Prostate gland (tissue), 2 donors: Measurements from ENCODE around the gene ZNF365. TPM values are rescaled to one million over a fixed set of nuclear protein-coding genes. Genes with fewer than 3 reads are reported as not detected.

ENCODE experiments used
- DNase-seq: peaks from one replicate; pipeline ENCODE4 v3.0.0-alpha.2; 2019; ENCODE audit warnings: low spot score
- H3K27ac ChIP-seq, 2 donors: fragments of 200-600 bp; sonication (generic); 2 replicates each; pipeline ENCODE4 v1.5.1; 2017 to 2019
- H3K27me3 ChIP-seq: fragments of 200-600 bp; sonication (generic); replicated peaks from 2 replicates; pipeline ENCODE4 v1.5.1; 2019; ENCODE audit not compliant: insufficient read depth
- H3K36me3 ChIP-seq, 2 donors: fragments of 200-600 bp; sonication (generic); 1 replicate in 1 of 2; 2 replicates in 1 of 2; pipeline versions ENCODE4 v1.5.1 to v1.8.1; 2017 to 2019
- H3K4me1 ChIP-seq: fragments of 200-600 bp; sonication (generic); replicated peaks from 2 replicates; pipeline ENCODE4 v1.5.1; 2019
- H3K4me3 ChIP-seq, 2 donors: fragments of 200-600 bp; sonication (generic); 2 replicates each; pipeline ENCODE4 v1.5.1; 2017 to 2019
- H3K9me3 ChIP-seq: fragments of 200-600 bp; sonication (generic); 2 replicates; pipeline ENCODE4 v1.5.1; 2017
- POLR2A ChIP-seq: fragments of 450-650 bp; IDR thresholded peaks from one replicate; pipeline ENCODE4 v1.6.1; 2016; ENCODE audit warnings: antibody characterized with exemption, mild to moderate bottlenecking
- POLR2AphosphoS5 ChIP-seq: sonication (generic); formaldehyde crosslinking; IDR thresholded peaks from one replicate; pipeline ENCODE4 v1.6.1; 2017; ENCODE audit warnings: antibody characterized with exemption
- WGBS: methylation state at CpG from one replicate; pipeline ENCODE4 v1.1.5; 2018; 5-methylcytosine and 5-hydroxymethylcytosine counted together
- intact Hi-C: fragments of 100-400 bp; cut with DNase I; formaldehyde crosslinking; loops from one replicate; pipeline ENCODE4 v1.14.2; 2022
- total RNA-seq, 2 donors: library from RNA; depleted of rRNA; stranded (reverse); fragments of >200 nt; gene quantifications; one replicate each; pipeline ENCODE4 v1.1.0, GENCODE V29; 2016
- TF ChIP-seq, protein P1 (sequence below), 4 experiments: fragments of 200-600 bp in 2 of 4; fragments of 450-650 bp in 2 of 4; sonication (generic) in 2 of 4; IDR thresholded peaks; 1 replicate in 3 of 4; 2 replicates in 1 of 4; pipeline ENCODE4 v1.5.1; 2016 to 2019; ENCODE audit warnings: antibody characterized with exemption in 4 of 4, mild to moderate bottlenecking in 2 of 4, moderate library complexity in 2 of 4

The ZNF365 gene
- total RNA-seq, 2 donors from 2014 or later: 0.55 to 3.5 TPM

DNA sequence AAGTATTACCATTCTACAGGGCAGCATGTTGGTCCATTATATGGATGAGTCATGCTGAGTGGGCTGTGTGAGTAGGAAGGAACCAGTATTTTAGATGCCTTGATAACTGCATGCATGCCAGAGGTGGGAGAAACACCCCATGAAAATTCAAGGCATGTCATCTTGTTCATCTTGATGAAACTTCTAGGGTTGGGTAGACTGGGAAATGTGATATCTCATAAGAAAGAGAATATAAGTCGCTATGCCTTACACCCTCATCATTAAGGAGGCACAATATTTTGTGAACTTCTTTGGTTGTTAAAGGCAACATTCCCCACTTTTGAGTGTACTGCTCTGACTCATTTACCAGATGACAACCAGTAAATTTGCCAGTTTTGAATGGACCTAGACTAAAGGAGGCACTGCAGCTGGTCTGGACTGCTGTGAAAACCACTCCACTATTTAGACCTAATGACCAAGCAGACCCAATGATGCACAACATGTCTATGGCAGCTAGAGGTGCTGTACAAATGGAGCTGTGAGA is 48.0 kb downstream of the ZNF365 start:
- Histone ChIP-seq H3K9me3 (no peaks in the 10 kb centered on the region), H3K4me1 (no peaks in the 10 kb centered on the region), H3K27ac (no peak overlapping the region), H3K36me3 (no peaks in the 10 kb centered on the region), H3K4me3 (no peak overlapping the region), H3K27me3 (no peaks in the 10 kb centered on the region)
- DNase-seq: no peak
- TF ChIP-seq POLR2A (no peak), POLR2AphosphoS5 (no peak)
- TF ChIP-seq, protein P1, sequence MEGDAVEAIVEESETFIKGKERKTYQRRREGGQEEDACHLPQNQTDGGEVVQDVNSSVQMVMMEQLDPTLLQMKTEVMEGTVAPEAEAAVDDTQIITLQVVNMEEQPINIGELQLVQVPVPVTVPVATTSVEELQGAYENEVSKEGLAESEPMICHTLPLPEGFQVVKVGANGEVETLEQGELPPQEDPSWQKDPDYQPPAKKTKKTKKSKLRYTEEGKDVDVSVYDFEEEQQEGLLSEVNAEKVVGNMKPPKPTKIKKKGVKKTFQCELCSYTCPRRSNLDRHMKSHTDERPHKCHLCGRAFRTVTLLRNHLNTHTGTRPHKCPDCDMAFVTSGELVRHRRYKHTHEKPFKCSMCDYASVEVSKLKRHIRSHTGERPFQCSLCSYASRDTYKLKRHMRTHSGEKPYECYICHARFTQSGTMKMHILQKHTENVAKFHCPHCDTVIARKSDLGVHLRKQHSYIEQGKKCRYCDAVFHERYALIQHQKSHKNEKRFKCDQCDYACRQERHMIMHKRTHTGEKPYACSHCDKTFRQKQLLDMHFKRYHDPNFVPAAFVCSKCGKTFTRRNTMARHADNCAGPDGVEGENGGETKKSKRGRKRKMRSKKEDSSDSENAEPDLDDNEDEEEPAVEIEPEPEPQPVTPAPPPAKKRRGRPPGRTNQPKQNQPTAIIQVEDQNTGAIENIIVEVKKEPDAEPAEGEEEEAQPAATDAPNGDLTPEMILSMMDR (IDR thresholded peaks at IDR 0.05): no peak
- WGBS: 92% methylated on average over 1 of the region's 1 CpG
- intact Hi-C loops: no loop called here

GRCh38 chr10:62424026-62424425 is 49.9 kb downstream of the ZNF365 start:
- 82% methylated on average over 1 of the region's 1 CpG for WGBS
- H3K36me3 ChIP-seq: no peaks in the 10 kb centered on the region
- no peaks in the 10 kb centered on the region for H3K27me3 ChIP-seq
- H3K4me3 ChIP-seq: no peak overlapping the region
- H3K27ac ChIP-seq: no peak overlapping the region
- H3K9me3 ChIP-seq: no peaks in the 10 kb centered on the region
- H3K4me1 ChIP-seq: no peaks in the 10 kb centered on the region
- no peak for DNase-seq
- intact Hi-C loops: no loop called here
- TF ChIP-seq POLR2AphosphoS5: no peak
- TF ChIP-seq, protein P1 (IDR thresholded peaks at IDR 0.05): no peak
- no peak for TF ChIP-seq POLR2A

GRCh38 chr10:62426086-62426485 is 51.9 kb downstream of the ZNF365 start:
- TF ChIP-seq POLR2A: no peak
- TF ChIP-seq, protein P1 (IDR thresholded peaks at IDR 0.05): no peak
- no peak for TF ChIP-seq POLR2AphosphoS5
- H3K27me3 ChIP-seq: no peaks in the 10 kb centered on the region
- DNase-seq: no peak
- no peaks in the 10 kb centered on the region for H3K9me3 ChIP-seq
- H3K4me3 ChIP-seq: no peak overlapping the region
- intact Hi-C loops: no loop called here
- no peaks in the 10 kb centered on the region for H3K4me1 ChIP-seq
- H3K36me3 ChIP-seq: no peaks in the 10 kb centered on the region
- WGBS: 97% methylated on average over 1 of the region's 1 CpG
- H3K27ac ChIP-seq: no peak overlapping the region

DNA sequence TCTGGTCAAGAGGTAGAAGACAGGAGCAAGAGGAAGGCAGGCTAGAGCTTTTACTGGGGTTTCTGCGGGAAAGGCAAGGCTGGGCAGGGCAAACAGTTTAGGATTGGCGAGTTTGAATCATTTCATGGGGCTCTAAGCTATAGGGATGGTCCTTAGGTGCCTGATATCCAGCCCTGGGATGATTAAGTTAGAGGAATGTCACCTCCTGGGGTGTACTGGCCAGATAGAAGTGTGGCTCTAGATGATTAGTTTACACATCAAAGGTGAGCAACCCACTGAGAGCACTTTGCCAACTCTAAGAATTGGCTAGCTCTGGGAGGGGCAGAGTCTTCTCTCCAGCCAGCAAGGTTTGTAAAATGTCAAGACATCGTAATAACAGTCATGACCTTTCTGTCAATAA is 52.4 kb downstream of the ZNF365 start:
- no peak overlapping the region for H3K4me3 ChIP-seq
- H3K27me3 ChIP-seq: no peaks in the 10 kb centered on the region
- DNase-seq: no peak
- whole genome bisulfite sequencing: 86% methylated on average over 3 of the region's 3 CpGs
- no peaks in the 10 kb centered on the region for H3K4me1 ChIP-seq
- intact Hi-C loops: no loop called here
- H3K9me3 ChIP-seq: no peaks in the 10 kb centered on the region
- H3K36me3 ChIP-seq: no peaks in the 10 kb centered on the region
- H3K27ac ChIP-seq: no peak overlapping the region
- TF ChIP-seq POLR2A (no peak), POLR2AphosphoS5 (no peak)
- TF ChIP-seq, protein P1 (IDR thresholded peaks at IDR 0.05): no peak

DNA sequence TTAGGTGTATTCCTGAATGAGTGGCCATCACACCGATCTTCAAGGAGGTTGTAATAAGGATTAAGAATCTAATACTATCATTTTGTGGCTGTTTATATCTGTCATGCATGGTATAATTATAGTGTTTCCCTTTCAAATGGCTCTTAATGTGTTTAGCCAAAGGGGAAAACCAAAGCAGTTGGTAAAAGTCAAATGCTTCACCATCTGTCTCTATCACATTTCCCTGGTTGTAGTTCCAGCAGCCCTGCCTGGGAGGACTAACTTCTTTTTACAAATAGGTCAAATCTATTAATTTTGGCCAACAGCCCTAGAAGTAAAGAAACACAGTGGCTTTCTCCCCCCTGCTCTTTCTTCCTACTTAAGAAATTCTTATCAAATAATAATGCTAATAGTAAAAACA is 56.7 kb downstream of the ZNF365 start:
- WGBS: 48% methylated on average over 1 of the region's 1 CpG
- H3K9me3 ChIP-seq: no peaks in the 10 kb centered on the region
- no peaks in the 10 kb centered on the region for H3K4me1 ChIP-seq
- H3K36me3 ChIP-seq: no peaks in the 10 kb centered on the region
- intact Hi-C loops: no loop called here
- TF ChIP-seq POLR2AphosphoS5 (no peak), POLR2A (no peak)
- TF ChIP-seq, protein P1 (IDR thresholded peaks at IDR 0.05): no peak
- H3K27ac ChIP-seq: no peak overlapping the region
- H3K4me3 ChIP-seq: no peak overlapping the region
- H3K27me3 ChIP-seq: no peaks in the 10 kb centered on the region
- DNase-seq: no peak
